HG03571 (cell line): ENCODE data around the gene ETFBKMT.
"Not testable (repeated sequence)": the region's sequence is repeated elsewhere in the genome, so short reads cannot be mapped to it uniquely, and the experiment has no call there.

Source experiments
- ATAC-seq: cut with Tn5 transposase; IDR thresholded peaks from one replicate; pipeline ENCODE4 v1.9.1; 2021; ENCODE audit not compliant: unreplicated experiment

ETFBKMT gene

GRCh38 chr12:31716998-31717397, 57.5 kb downstream of the ETFBKMT start:
- not testable (repeated sequence) for ATAC-seq

GRCh38 chr12:31718542-31719198, 59.2 kb downstream of the ETFBKMT start:
- ATAC-seq: not testable (repeated sequence)

DNA sequence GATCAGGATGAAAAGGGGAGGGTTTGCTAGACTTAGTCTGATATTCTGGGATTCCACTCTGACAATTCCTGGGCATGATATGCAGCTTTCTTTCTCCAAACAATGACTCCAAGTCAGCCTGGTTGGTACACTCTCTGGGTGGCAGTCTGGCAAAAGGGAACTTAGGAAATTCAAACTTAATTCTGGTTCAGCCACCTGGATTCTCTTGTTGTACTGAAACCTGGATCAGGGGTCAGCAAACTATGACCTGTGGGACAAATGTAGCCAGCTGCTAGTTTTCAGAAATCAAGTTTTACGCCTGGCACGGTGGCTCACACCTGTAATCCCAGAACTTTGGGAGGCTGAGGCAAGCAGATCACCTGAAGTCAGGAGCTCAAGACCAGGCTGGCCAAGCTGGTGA, 63.1 kb downstream of the ETFBKMT start:
- no peak for ATAC-seq
